ENCODE measurements around the gene PPP3CA.

- no peak for TF ChIP-seq ZBTB7A (IDR thresholded peaks at IDR 0.05; ENCODE audit: low read depth)
- TF ChIP-seq MAX (IDR thresholded peaks at IDR 0.05) = no peak
- TF ChIP-seq TAF1 (IDR thresholded peaks at IDR 0.05; ENCODE audit: low read depth) = no peak
These were observed 175.6 kb downstream of the PPP3CA start for GRCh38 chr4:101171747-101172146.
